NAMALWA (cell line): Measurements from ENCODE around the gene PCDHB16.
"Not testable (repeated sequence)": the region's sequence is repeated elsewhere in the genome, so short reads cannot be mapped to it uniquely, and the experiment has no call there.

Experiments used
- DNase-seq: peaks from one replicate; pipeline ENCODE4 v3.0.0-alpha.2; 2015; ENCODE audit warnings: low spot score

The PCDHB16 gene

DNA sequence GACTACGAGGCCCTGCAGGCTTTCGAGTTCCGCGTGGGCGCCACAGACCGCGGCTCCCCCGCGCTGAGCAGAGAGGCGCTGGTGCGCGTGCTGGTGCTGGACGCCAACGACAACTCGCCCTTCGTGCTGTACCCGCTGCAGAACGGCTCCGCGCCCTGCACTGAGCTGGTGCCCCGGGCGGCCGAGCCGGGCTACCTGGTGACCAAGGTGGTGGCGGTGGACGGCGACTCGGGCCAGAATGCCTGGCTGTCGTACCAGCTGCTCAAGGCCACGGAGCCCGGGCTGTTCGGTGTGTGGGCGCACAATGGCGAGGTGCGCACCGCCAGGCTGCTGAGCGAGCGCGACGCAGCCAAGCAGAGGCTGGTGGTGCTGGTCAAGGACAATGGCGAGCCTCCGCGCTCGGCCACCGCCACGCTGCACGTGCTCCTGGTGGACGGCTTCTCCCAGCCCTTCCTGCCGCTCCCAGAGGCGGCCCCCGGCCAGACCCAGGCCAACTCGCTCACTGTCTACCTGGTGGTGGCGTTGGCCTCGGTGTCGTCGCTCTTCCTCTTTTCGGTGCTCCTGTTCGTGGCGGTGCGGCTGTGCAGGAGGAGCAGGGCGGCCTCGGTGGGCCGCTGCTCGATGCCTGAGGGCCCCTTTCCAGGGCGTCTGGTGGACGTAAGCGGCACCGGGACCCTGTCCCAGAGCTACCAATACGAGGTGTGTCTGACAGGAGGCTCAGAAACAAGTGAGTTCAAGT, 2.1 kb downstream of the PCDHB16 start:
- DNase-seq, result not testable (repeated sequence)

DNA sequence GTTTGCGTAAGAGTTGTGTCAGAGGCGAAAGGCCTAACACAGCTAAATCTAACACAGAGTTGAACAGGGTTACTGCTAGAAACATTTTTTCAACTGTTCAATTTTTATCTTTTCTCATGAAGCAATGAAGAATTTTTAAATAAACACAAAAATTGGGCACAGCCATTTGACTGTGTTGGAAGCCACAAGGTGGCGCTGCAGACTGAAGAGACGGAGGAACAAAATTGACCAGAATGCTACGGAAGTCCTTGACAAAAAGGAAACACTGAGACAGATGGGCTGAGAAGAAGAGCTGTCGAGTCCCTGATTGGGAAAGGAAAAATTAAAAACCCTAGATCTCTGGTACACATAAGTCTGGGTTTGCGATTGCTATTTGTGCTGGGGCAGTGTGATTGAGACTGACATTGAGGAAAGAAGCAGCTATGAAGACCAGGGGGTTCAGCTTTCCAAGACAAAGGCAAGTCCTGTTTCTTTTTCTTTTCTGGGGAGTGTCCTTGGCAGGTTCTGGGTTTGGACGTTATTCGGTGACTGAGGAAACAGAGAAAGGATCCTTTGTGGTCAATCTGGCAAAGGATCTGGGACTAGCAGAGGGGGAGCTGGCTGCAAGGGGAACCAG, 4.8 kb downstream of the PCDHB16 start, which contains the start of gene PCDHB9:
Gene PCDHB9 (plus strand): TSS at position 265 of the 616 bp plus-strand sequence. CDS start 158 bp downstream, at position 423.
- peak; percentile 76 for DNase-seq

DNA sequence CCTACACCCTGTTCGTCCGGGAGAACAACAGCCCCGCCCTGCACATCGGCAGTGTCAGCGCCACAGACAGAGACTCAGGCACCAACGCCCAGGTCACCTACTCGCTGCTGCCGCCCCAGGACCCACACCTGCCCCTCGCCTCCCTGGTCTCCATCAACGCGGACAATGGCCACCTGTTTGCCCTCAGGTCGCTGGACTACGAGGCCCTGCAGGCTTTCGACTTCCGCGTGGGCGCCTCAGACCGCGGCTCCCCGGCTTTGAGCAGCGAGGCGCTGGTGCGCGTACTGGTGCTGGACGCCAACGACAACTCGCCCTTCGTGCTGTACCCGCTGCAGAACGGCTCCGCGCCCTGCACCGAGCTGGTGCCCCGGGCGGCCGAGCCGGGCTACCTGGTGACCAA, 6.5 kb downstream of the PCDHB16 start:
- not testable (repeated sequence) for DNase-seq

DNA sequence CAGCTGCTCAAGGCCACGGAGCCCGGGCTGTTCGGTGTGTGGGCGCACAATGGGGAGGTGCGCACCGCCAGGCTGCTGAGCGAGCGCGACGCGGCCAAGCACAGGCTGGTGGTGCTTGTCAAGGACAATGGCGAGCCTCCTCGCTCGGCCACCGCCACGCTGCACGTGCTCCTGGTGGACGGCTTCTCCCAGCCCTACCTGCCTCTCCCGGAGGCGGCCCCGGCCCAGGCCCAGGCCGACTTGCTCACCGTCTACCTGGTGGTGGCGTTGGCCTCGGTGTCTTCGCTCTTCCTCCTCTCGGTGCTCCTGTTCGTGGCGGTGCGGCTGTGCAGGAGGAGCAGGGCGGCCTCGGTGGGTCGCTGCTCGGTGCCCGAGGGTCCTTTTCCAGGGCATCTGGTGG, 6.9 kb downstream of the PCDHB16 start:
- DNase-seq, result not testable (repeated sequence)

DNA sequence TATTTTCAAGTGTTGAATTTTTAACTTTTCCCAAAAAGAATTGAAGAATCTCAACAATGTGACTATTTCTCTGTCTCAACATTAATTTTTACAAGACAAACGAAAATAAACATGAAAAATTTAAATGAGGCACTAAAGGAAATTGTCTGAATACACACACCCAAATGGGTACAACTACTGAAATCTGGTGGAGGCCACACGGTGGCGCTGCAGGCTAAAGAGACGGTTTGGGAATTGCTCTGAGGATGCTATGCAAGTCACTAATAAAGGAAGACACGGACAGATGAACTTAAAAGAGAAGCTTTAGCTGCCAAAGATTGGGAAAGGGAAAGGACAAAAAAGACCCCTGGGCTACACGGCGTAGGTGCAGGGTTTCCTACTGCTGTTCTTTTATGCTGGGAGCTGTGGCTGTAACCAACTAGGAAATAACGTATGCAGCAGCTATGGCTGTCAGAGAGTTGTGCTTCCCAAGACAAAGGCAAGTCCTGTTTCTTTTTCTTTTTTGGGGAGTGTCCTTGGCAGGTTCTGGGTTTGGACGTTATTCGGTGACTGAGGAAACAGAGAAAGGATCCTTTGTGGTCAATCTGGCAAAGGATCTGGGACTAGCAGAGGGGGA, 10.0 kb downstream of the PCDHB16 start, which contains the start of gene PCDHB10:
Gene PCDHB10 (plus strand): TSS at position 244 of the 616 bp plus-strand sequence. CDS start 200 bp downstream, at position 444.
- peak; percentile 68 for DNase-seq

DNA sequence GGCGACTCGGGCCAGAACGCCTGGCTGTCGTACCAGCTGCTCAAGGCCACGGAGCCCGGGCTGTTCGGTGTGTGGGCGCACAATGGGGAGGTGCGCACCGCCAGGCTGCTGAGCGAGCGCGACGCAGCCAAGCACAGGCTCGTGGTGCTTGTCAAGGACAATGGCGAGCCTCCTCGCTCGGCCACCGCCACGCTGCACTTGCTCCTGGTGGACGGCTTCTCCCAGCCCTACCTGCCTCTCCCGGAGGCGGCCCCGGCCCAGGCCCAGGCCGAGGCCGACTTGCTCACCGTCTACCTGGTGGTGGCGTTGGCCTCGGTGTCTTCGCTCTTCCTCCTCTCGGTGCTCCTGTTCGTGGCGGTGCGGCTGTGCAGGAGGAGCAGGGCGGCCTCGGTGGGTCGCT, 12.1 kb downstream of the PCDHB16 start:
- DNase-seq, result not testable (repeated sequence)

DNA sequence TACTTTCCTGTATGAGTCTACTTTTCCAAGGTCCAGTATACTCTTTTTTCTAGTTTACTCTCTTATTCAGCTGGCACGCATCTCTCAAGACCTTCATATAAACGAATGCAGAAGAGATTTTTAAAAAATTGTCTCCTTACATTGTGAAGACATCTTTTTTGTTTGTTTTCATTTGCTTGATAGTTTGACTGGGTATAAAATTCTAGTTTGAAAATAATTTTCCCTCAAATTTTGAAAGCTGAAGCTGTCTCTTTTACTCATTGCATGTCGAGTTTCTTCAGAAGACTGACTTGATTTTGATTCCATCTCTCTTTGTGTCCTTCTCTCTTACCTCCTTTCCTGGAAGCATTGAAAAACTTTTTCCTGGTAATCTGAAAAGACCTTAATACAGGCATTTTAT, 14.2 kb downstream of the PCDHB16 start:
- DNase-seq, result no peak

DNA sequence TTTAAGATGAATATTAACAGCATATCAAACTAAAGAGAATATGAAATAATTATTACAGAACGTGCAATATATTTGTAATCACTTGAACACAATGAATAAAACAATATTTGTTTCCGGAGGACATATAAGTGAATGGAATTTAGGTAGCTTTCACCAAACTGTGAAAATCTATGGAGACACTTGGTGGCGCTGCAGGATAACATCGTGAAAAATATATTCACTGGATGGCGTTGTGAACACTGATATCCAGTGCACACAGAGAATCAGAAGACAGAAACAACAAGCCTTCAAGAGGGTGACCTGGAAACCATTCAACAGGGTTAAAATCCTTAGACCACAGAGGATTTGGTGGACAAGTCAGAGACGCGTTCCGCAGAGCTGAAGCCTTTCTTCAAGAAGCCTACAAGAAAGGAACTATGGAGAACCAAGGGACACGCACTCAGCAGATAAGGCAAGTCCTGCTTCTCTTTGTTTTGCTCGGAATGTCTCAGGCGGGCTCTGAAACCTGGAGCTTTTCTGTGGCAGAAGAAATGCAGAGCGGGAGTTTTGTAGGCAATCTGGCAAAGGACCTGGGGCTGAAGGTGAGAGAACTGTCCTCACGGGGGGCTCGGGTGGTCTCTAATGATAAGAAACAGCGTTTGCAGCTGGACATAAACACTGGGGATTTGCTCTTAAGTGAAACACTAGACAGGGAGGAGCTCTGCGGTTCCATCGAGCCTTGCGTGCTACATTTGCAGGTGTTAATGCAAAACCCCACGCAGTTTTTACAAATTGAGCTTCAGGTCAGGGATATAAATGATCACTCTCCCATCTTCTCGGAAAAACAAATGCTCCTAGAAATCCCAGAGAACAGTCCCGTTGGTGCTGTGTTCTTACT, 17.4 kb downstream of the PCDHB16 start, which contains the start of gene PCDHB11:
Gene PCDHB11 (plus strand): TSS at position 269 of the 877 bp plus-strand sequence. CDS start 148 bp downstream, at position 417.
- DNase-seq, result peak; percentile 23

DNA sequence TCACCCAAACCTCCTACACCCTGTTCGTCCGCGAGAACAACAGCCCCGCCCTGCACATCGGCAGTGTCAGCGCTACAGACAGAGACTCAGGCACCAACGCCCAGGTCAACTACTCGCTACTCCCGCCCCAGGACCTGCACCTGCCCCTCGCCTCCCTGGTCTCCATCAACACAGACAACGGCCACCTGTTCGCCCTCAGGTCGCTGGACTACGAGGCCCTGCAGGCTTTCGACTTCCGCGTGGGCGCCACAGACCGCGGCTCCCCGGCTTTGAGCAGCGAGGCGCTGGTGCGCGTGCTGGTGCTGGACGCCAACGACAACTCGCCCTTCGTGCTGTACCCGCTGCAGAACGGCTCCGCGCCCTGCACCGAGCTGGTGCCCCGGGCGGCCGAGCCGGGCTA, 18.9 kb downstream of the PCDHB16 start:
- not testable (repeated sequence) for DNase-seq

DNA sequence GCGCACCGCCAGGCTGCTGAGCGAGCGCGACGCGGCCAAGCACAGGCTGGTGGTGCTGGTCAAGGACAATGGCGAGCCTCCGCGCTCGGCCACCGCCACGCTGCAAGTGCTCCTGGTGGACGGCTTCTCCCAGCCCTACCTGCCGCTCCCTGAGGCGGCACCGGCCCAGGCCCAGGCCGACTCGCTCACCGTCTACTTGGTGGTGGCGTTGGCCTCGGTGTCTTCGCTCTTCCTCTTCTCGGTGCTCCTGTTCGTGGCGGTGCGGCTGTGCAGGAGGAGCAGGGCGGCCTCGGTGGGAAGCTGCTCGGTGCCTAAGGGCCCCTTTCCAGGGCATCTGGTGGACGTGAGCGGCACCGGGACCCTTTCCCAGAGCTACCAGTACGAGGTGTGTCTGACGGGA, 19.5 kb downstream of the PCDHB16 start:
- DNase-seq, result not testable (repeated sequence)

DNA sequence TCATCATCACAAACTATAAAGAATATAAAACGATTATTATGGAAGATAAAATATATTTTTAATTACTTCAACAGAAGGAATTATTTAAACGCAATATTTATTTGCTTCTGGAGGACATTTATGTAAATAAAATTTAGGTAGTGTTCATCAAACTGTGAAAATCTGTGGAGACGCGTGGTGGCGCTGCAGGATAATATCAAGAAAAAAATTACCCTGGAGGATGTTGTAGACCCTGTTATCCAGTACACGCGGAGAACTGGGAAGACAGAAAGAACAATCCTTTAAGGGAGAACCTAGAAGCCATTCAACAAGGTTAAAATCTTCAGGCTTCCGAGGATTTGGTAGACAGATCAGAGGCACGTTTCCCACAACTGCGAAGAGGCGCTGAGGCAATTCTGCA, 26.3 kb downstream of the PCDHB16 start, which contains the start of gene PCDHB12:
Gene PCDHB12 (plus strand): TSS at position 242 of the 400 bp plus-strand sequence. CDS start 189 bp downstream, outside the sequence.
- peak; percentile 49 for DNase-seq

DNA sequence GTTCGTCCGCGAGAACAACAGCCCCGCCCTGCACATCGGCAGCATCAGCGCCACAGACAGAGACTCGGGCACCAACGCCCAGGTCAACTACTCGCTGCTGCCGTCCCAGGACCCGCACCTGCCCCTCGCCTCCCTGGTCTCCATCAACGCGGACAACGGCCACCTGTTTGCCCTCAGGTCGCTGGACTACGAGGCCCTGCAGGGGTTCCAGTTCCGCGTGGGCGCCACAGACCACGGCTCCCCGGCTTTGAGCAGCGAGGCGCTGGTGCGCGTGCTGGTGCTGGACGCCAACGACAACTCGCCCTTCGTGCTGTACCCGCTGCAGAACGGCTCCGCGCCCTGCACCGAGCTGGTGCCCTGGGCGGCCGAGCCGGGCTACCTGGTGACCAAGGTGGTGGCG, 28.1 kb downstream of the PCDHB16 start:
- DNase-seq, result not testable (repeated sequence)

DNA sequence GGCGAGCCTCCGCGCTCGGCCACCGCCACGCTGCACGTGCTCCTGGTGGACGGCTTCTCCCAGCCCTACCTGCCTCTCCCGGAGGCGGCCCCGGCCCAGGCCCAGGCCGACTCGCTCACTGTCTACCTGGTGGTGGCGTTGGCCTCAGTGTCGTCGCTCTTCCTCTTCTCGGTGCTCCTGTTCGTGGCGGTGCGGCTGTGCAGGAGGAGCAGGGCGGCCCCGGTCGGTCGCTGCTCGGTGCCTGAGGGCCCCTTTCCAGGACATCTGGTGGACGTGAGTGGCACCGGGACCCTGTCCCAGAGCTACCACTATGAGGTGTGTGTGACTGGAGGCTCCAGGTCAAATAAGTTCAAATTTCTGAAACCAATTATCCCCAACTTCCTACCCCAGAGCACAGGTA, 28.7 kb downstream of the PCDHB16 start:
- DNase-seq, result not testable (repeated sequence)

DNA sequence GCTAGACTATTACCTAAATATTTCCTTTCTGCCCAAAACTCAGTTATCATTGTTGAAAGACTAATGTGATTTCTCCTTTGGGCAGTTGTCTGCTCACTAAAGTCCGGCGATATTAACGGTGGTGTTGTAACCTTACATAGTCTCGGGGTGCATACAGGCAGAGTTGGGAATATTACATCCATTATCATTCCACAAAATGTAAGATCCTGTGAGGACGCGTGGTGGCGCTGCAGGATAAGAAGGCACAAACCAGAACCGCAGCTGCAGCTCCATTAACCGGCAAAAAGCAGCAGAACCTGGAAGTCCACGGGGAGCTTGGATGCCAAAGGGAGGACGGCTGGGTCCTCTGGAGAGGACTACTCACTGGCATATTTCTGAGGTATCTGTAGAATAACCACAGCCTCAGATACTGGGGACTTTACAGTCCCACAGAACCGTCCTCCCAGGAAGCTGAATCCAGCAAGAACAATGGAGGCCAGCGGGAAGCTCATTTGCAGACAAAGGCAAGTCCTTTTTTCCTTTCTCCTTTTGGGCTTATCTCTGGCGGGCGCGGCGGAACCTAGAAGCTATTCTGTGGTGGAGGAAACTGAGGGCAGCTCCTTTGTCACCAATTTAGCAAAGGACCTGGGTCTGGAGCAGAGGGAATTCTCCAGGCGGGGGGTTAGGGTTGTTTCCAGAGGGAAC, 31.6 kb downstream of the PCDHB16 start, which contains the start of gene PCDHB13:
Gene PCDHB13 (plus strand): TSS at position 264 of the 684 bp plus-strand sequence. CDS start 205 bp downstream, at position 469.
- DNase-seq, result peak; percentile 26

DNA sequence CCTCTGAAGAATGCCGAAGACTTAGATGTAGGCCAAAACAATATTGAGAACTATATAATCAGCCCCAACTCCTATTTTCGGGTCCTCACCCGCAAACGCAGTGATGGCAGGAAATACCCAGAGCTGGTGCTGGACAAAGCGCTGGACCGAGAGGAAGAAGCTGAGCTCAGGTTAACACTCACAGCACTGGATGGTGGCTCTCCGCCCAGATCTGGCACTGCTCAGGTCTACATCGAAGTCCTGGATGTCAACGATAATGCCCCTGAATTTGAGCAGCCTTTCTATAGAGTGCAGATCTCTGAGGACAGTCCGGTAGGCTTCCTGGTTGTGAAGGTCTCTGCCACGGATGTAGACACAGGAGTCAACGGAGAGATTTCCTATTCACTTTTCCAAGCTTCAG, 32.4 kb downstream of the PCDHB16 start:
- DNase-seq, result not testable (repeated sequence)

DNA sequence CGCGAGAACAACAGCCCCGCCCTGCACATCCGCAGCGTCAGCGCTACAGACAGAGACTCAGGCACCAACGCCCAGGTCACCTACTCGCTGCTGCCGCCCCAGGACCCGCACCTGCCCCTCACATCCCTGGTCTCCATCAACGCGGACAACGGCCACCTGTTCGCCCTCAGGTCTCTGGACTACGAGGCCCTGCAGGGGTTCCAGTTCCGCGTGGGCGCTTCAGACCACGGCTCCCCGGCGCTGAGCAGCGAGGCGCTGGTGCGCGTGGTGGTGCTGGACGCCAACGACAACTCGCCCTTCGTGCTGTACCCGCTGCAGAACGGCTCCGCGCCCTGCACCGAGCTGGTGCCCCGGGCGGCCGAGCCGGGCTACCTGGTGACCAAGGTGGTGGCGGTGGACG, 33.3 kb downstream of the PCDHB16 start:
- DNase-seq, result not testable (repeated sequence)

DNA sequence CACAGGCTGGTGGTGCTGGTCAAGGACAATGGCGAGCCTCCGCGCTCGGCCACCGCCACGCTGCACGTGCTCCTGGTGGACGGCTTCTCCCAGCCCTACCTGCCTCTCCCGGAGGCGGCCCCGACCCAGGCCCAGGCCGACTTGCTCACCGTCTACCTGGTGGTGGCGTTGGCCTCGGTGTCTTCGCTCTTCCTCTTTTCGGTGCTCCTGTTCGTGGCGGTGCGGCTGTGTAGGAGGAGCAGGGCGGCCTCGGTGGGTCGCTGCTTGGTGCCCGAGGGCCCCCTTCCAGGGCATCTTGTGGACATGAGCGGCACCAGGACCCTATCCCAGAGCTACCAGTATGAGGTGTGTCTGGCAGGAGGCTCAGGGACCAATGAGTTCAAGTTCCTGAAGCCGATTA, 33.8 kb downstream of the PCDHB16 start:
- not testable (repeated sequence) for DNase-seq

DNA sequence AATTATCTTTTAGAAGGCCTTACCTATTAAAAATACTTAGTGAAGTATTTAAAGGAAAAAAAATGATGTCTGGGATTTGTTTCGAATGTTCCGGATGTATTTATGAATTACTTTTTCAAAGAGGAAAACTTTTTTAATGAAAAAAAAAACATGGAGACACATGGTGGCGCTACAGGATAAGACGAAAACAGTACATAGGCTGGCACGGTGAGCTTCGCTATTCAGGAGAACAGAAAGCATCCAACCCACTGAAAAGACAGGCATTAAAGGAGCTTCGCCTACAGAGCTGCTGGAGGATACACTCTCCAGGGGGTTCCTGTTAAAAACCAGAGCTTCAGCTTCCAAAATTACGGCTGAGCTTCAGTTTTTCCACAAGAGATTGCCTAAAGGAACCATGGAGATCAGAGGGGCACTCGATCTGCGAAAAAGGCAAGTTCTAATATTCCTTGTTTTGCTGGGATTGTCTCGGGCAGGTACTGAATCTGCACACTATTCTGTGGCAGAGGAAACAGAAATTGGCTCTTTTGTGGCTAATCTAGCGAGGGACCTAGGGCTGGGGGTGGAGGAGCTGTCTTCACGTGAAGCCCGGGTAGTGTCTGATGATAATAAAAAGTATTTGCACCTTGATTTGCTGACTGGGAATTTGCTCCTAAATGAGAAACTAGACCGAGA, 41.1 kb downstream of the PCDHB16 start, which contains the start of gene PCDHB14:
Gene PCDHB14 (plus strand): TSS at position 232 of the 672 bp plus-strand sequence. CDS start 163 bp downstream, at position 395.
- peak; percentile 56 for DNase-seq

DNA sequence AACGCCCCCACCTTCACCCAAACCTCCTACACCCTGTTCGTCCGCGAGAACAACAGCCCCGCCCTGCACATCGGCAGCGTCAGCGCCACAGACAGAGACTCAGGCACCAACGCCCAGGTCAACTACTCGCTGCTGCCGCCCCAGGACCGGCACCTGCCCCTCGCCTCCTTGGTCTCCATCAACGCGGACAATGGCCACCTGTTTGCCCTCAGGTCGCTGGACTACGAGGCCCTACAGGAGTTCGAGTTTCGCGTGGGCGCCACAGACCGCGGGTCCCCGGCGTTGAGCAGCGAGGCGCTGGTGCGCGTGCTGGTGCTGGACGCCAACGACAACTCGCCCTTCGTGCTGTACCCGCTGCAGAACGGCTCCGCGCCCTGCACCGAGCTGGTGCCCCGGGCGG, 42.7 kb downstream of the PCDHB16 start:
- DNase-seq, result not testable (repeated sequence)

DNA sequence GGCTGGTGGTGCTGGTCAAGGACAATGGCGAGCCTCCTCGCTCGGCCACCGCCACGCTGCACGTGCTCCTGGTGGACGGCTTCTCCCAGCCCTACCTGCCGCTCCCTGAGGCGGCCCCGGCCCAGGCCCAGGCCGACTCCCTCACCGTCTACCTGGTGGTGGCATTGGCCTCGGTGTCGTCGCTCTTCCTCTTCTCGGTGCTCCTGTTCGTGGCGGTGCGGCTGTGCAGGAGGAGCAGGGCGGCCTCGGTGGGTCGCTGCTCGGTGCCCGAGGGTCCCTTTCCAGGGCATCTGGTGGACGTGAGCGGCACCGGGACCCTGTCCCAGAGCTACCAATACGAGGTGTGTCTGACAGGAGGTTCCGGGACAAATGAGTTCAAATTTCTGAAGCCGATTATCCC, 43.2 kb downstream of the PCDHB16 start:
- DNase-seq, result not testable (repeated sequence)
